Right lobe of liver (tissue), 6 donors: ENCODE data around the gene PCDHGA3. TPM values are rescaled to one million over a fixed set of nuclear protein-coding genes. Genes with fewer than 3 reads are reported as not detected.
"Not testable (repeated sequence)": the region's sequence is repeated elsewhere in the genome, so short reads cannot be mapped to it uniquely, and the experiment has no call there.

ENCODE experiments used
- ATAC-seq, 4 donors: fragments of 200-7000 bp; cut with Tn5 transposase; one replicate each; pipeline ENCODE4 v1.9.1; 2020; ENCODE audit warnings: mild to moderate bottlenecking in 4 of 4, moderate library complexity in 4 of 4
- DNase-seq, 3 donors: peaks; one replicate each; pipeline ENCODE4 v3.0.0-alpha.2; 2020
- H3K27ac ChIP-seq, 3 donors: fragments of 200-600 bp; one replicate each; pipeline ENCODE4 v1.8.0; 2022
- H3K27me3 ChIP-seq, 2 donors: fragments of 200-600 bp; one replicate each; pipeline ENCODE4 v1.8.0; 2022
- H3K36me3 ChIP-seq, 4 donors: fragments of 200-600 bp; sonication (generic) in 1 of 4; one replicate each; pipeline versions ENCODE4 v1.5.1 to v1.8.0; 2017 to 2022; ENCODE audit warnings: control low read depth in 1 of 4
- H3K4me1 ChIP-seq, 4 donors: fragments of 200-600 bp; sonication (generic) in 1 of 4; one replicate each; pipeline versions ENCODE4 v1.5.1 to v1.8.0; 2017 to 2022; ENCODE audit warnings: control low read depth in 1 of 4
- H3K4me3 ChIP-seq, 3 donors: fragments of 200-600 bp; one replicate each; pipeline ENCODE4 v1.8.0; 2022
- H3K9me3 ChIP-seq, 4 donors: fragments of 200-600 bp; sonication (generic) in 1 of 4; one replicate each; pipeline versions ENCODE4 v1.5.1 to v1.8.0; 2017 to 2022; ENCODE audit warnings: control low read depth in 1 of 4
- POLR2A ChIP-seq: fragments of 450-650 bp; IDR thresholded peaks from one replicate; pipeline ENCODE4 v1.6.1; 2017; ENCODE audit warnings: antibody characterized with exemption, mild to moderate bottlenecking
- WGBS: methylation state at CpG from one replicate; pipeline ENCODE4 v1.1.6; 2018; ENCODE audit warnings: low coverage, low lambda C conversion rate; ENCODE audit not compliant: insufficient coverage; ENCODE audit errors: missing lambda C conversion rate; 5-methylcytosine and 5-hydroxymethylcytosine counted together
- intact Hi-C, 2 donors: fragments of 100-400 bp; cut with DNase I; formaldehyde crosslinking; loops; one replicate each; pipeline versions ENCODE4 v1.11.2 to v1.14.1; 2022
- total RNA-seq, 6 experiments: library from RNA; depleted of rRNA in 2 of 6; stranded (reverse); fragments of >200 nt in 2 of 6; fragmentation: NEBNext Ultra II Directional in 3 of 6; extraction: Animal tissue kit (Norgen Biotek cat#: 25700) in 3 of 6; gene quantifications; one replicate each; pipeline versions ENCODE4 v1.1.0 to v1.2.4, GENCODE V29; 2016 to 2023
- TF ChIP-seq, protein P1 (sequence below), 4 donors: fragments of 200-600 bp in 3 of 4; fragments of 450-650 bp in 1 of 4; IDR thresholded peaks; one replicate each; pipeline versions ENCODE4 v1.5.1 to v1.8.0; 2016 to 2022; ENCODE audit warnings: antibody characterized with exemption in 4 of 4, mild to moderate bottlenecking in 2 of 4
- donor health status: DM: no; HTN: yes; CAD: no.
- donor health status: DM: no; HTN: no; CAD: no.
- donor health status: DM: no; HTN: no; CAD: no.
- donor health status: DM: no; HTN: yes; CAD: no.
- donor health status: DM: no; HTN: yes; CAD: no.

The PCDHGA3 gene
- total RNA-seq, 6 experiments from 2014 or later, result 0.51 to 1.8 (median 0.76) TPM

- H3K4me1 ChIP-seq, result no peaks in the 10 kb centered on the region
- TF ChIP-seq, protein P1, sequence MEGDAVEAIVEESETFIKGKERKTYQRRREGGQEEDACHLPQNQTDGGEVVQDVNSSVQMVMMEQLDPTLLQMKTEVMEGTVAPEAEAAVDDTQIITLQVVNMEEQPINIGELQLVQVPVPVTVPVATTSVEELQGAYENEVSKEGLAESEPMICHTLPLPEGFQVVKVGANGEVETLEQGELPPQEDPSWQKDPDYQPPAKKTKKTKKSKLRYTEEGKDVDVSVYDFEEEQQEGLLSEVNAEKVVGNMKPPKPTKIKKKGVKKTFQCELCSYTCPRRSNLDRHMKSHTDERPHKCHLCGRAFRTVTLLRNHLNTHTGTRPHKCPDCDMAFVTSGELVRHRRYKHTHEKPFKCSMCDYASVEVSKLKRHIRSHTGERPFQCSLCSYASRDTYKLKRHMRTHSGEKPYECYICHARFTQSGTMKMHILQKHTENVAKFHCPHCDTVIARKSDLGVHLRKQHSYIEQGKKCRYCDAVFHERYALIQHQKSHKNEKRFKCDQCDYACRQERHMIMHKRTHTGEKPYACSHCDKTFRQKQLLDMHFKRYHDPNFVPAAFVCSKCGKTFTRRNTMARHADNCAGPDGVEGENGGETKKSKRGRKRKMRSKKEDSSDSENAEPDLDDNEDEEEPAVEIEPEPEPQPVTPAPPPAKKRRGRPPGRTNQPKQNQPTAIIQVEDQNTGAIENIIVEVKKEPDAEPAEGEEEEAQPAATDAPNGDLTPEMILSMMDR (IDR thresholded peaks at IDR 0.05), result no peak
- TF ChIP-seq POLR2A, result no peak
- WGBS, result 47% methylated on average over 10 of the region's 10 CpGs
- H3K27ac ChIP-seq, result no peak overlapping the region
- ATAC-seq (no peak), DNase-seq (no peak)
- peaks cover 0 to 3% (median 0%) of the 10 kb centered on the region in 4 donors for H3K36me3 ChIP-seq
- intact Hi-C loops, result no loop called here
- no peaks in the 10 kb centered on the region for H3K27me3 ChIP-seq
- no peak overlapping the region for H3K4me3 ChIP-seq
- peaks cover 0 to 14% (median 5%) of the 10 kb centered on the region in 4 donors for H3K9me3 ChIP-seq
These were observed 45.0 kb downstream of the PCDHGA3 start for GRCh38 chr5:141388661-141389060.

DNA sequence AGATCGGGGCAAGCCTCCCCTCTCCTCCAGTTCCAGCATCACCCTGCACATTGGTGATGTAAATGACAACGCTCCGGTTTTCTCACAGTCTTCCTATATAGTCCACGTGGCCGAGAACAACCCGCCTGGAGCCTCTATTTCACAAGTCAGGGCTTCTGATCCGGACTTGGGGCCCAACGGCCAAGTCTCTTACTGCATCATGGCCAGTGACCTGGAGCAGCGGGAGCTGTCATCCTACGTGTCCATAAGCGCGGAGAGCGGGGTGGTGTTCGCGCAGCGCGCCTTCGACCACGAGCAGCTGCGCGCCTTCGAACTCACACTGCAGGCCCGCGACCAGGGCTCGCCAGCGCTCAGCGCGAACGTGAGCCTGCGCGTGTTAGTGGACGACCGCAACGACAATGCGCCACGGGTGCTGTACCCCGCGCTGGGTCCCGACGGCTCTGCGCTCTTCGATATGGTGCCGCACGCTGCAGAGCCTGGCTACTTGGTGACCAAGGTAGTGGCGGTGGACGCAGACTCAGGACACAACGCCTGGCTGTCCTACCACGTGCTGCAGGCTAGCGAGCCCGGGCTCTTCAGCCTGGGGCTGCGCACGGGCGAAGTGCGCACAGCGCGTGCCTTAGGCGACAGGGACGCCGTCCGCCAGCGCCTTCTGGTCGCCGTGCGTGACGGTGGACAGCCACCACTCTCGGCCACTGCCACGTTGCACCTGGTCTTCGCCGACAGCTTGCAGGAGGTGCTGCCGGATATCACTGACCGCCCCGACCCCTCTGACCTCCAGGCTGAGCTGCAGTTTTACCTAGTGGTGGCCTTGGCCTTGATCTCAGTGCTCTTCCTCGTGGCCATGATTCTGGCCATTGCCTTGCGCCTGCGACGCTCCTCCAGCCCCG lies 45.8 kb downstream of the PCDHGA3 start:
- Histone ChIP-seq H3K9me3 (peaks cover 0 to 14% (median 5%) of the 10 kb centered on the region in 4 donors), H3K4me3 (no peak overlapping the region), H3K4me1 (no peaks in the 10 kb centered on the region), H3K27me3 (no peaks in the 10 kb centered on the region), H3K27ac (no peak overlapping the region), H3K36me3 (peaks cover 0 to 3% (median 0%) of the 10 kb centered on the region in 4 donors)
- ATAC-seq (no peak), DNase-seq (no peak)
- WGBS, result 36% methylated on average over 20 of the region's 77 CpGs
- intact Hi-C loops, result no loop called here
- TF ChIP-seq, protein P1 (IDR thresholded peaks at IDR 0.05), result no peak
- TF ChIP-seq POLR2A, result no peak

DNA sequence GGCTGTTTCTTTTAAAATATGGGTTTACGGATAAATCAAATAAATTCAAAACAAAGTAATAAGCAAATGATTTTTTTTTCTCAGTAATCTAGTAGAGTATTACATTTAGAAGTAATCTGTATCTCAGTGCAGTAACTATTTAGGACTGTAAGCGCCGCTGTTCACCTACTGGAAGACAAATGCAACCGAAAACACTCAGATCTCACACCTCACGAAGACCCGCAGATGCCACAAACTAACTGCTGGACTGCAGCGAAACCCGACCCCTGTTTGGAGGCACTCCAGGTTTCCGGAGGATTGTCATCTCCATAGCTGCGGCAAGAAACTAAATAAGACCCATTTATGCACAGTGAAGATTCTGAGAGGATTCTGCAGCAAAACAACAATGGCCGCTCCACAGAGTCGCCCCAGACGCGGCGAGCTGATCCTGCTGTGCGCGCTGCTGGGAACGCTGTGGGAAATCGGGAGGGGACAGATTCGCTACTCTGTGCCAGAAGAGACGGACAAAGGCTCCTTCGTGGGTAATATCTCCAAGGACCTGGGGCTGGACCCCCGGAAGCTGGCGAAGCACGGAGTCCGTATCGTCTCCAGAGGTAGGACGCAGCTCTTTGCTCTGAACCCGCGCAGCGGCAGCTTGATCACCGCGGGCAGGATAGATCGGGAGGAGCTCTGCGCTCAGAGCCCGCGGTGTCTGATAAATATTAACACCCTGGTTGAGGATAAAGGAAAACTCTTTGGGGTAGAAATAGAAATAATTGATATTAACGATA lies 49.0 kb downstream of the PCDHGA3 start, which contains the start of gene PCDHGA8:
Gene PCDHGA8, plus strand, starts transcription at position 205 of the 770 bp plus-strand sequence. Its CDS starts 181 bp downstream, at position 386.
- H3K36me3 ChIP-seq, result peaks cover 0 to 3% (median 0%) of the 10 kb centered on the region in 4 donors
- peaks cover 0 to 20% (median 5%) of the 10 kb centered on the region in 4 donors for H3K9me3 ChIP-seq
- H3K27ac ChIP-seq, result no peak within 1 kb of the TSS
- H3K27me3 ChIP-seq, result no peaks in the 10 kb centered on the region
- intact Hi-C loops, result no loop called here
- no peak for ATAC-seq
- H3K4me1 ChIP-seq, result no peaks in the 10 kb centered on the region
- TF ChIP-seq POLR2A, result no peak
- TF ChIP-seq, protein P1 (IDR thresholded peaks at IDR 0.05), result no peak
- no peak for DNase-seq
- 34% methylated on average over 23 of the region's 38 CpGs for WGBS
- H3K4me3 ChIP-seq, result no peak within 1 kb of the TSS

DNA sequence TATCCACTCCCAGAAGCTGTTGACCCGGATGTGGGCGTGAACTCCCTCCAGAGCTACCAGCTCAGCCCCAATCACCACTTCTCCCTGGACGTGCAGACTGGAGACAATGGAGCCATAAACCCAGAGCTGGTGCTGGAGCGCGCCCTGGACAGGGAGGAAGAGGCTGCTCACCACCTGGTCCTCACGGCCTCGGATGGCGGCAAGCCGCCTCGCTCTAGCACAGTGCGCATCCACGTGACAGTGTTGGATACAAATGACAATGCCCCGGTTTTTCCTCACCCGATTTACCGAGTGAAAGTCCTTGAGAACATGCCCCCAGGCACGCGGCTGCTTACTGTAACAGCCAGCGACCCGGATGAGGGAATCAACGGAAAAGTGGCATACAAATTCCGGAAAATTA lies 49.6 kb downstream of the PCDHGA3 start:
- intact Hi-C loops, result no loop called here
- DNase-seq (no peak), ATAC-seq (no peak)
- Histone ChIP-seq H3K27me3 (no peaks in the 10 kb centered on the region), H3K27ac (no peak overlapping the region), H3K9me3 (peaks cover 0 to 19% (median 5%) of the 10 kb centered on the region in 4 donors), H3K4me1 (no peaks in the 10 kb centered on the region), H3K4me3 (no peak overlapping the region), H3K36me3 (peaks cover 0 to 3% (median 0%) of the 10 kb centered on the region in 4 donors)
- TF ChIP-seq, protein P1 (IDR thresholded peaks at IDR 0.05), result no peak
- no peak for TF ChIP-seq POLR2A
- 50% methylated on average over 16 of the region's 21 CpGs for WGBS

- H3K4me3 ChIP-seq, H3K27me3 ChIP-seq, H3K4me1 ChIP-seq, H3K36me3 ChIP-seq, DNase-seq, H3K27ac ChIP-seq, intact Hi-C loops, ATAC-seq: not testable (repeated sequence)
- H3K9me3 ChIP-seq, result peaks cover 0 to 24% (median 6%) of the 10 kb centered on the region in 4 donors
- WGBS, result 47% methylated on average over 21 of the region's 53 CpGs
These were observed 51.0 kb downstream of the PCDHGA3 start for GRCh38 chr5:141394401-141395187.
